Upper lobe of left lung (tissue), 6 donors: Measurements from ENCODE around the gene TM4SF20. TPM values are rescaled to one million over a fixed set of nuclear protein-coding genes. Genes with fewer than 3 reads are reported as not detected.

Source experiments
- ATAC-seq, 2 donors: fragments of 200-7000 bp; cut with Tn5 transposase; one replicate each; pipeline ENCODE4 v1.9.1; 2022; ENCODE audit warnings: mild to moderate bottlenecking in 2 of 2, moderate library complexity in 2 of 2; ENCODE audit not compliant: low FRiP score in 2 of 2
- DNase-seq, 2 donors: peaks; one replicate each; pipeline ENCODE4 v3.0.0-alpha.2; 2019 to 2020
- H3K27ac ChIP-seq, 4 donors: fragments of 200-600 bp; sonication (generic); one replicate each; pipeline ENCODE4 v1.5.1; 2016 to 2019
- H3K27me3 ChIP-seq, 4 donors: fragments of 200-600 bp; sonication (generic); one replicate each; pipeline ENCODE4 v1.5.1; 2017 to 2019
- H3K36me3 ChIP-seq, 4 donors: fragments of 200-600 bp; sonication (generic); one replicate each; pipeline ENCODE4 v1.5.1; 2016 to 2019
- H3K4me1 ChIP-seq, 4 donors: fragments of 200-600 bp; sonication (generic); one replicate each; pipeline ENCODE4 v1.5.1; 2018 to 2019
- H3K4me3 ChIP-seq, 4 donors: fragments of 200-600 bp; sonication (generic); one replicate each; pipeline ENCODE4 v1.5.1; 2017 to 2019; ENCODE audit warnings: mild to moderate bottlenecking in 2 of 4, moderate library complexity in 1 of 4
- H3K9me3 ChIP-seq, 4 donors: fragments of 200-600 bp; sonication (generic); one replicate each; pipeline ENCODE4 v1.5.1; 2018 to 2019
- EP300 ChIP-seq, 4 donors: sonication (generic); formaldehyde crosslinking; IDR thresholded peaks; one replicate each; pipeline ENCODE4 v1.5.1; 2017; ENCODE audit warnings: antibody characterized with exemption in 4 of 4, control low read depth in 2 of 4
- POLR2A ChIP-seq, 4 donors: fragments of 450-650 bp; IDR thresholded peaks; one replicate each; pipeline ENCODE4 v1.5.1; 2016 to 2017; ENCODE audit warnings: antibody characterized with exemption in 4 of 4, mild to moderate bottlenecking in 2 of 4
- POLR2AphosphoS5 ChIP-seq, 2 donors: sonication (generic); formaldehyde crosslinking; IDR thresholded peaks; one replicate each; pipeline ENCODE4 v1.5.1; 2017; ENCODE audit warnings: antibody characterized with exemption in 2 of 2
- WGBS, 2 donors: methylation state at CpG; one replicate each; pipeline ENCODE4 v1.1.5; 2017 to 2018; 5-methylcytosine and 5-hydroxymethylcytosine counted together
- total RNA-seq, 6 donors: library from RNA; depleted of rRNA in 4 of 6; stranded (reverse); fragments of >200 nt in 4 of 6; gene quantifications; one replicate each; pipeline versions ENCODE4 v1.1.0 to v1.2.1, GENCODE V29; 2016 to 2021
- TF ChIP-seq, protein P1 (sequence below), 6 experiments: fragments of 450-650 bp in 4 of 6; fragments of 200-600 bp in 2 of 6; sonication (generic) in 2 of 6; IDR thresholded peaks; one replicate each; pipeline ENCODE4 v1.5.1; 2016 to 2019; ENCODE audit warnings: antibody characterized with exemption in 6 of 6
- donor health status: DM: no; HTN: no; CAD: no; lungs with moderate emphysema.
- donor health status: DM: no; HTN: yes; CAD: no; lungs with severe emphysema.

TM4SF20 gene
- total RNA-seq, 6 donors from 2014 or later: not detected

GRCh38 chr2:227407591-227408151 lies 28.6 kb upstream of the TM4SF20 start:
- Histone ChIP-seq H3K9me3 (no peaks in the 10 kb centered on the region), H3K27ac (peak overlapping the region; percentile 65 to 75 (median 71)), H3K4me3 (no peak overlapping the region), H3K36me3 (no peaks in the 10 kb centered on the region), H3K4me1 (peaks cover 11 to 19% (median 18%) of the 10 kb centered on the region in 4 donors), H3K27me3 (no peaks in the 10 kb centered on the region)
- WGBS, 2 donors: 77% methylated on average over 16 of the region's 16 CpGs
- TF ChIP-seq POLR2A (IDR thresholded peaks at IDR 0.05): no peak
- peak; percentile 75 to 86 for TF ChIP-seq POLR2AphosphoS5 (IDR thresholded peaks at IDR 0.05)
- TF ChIP-seq, protein P1, sequence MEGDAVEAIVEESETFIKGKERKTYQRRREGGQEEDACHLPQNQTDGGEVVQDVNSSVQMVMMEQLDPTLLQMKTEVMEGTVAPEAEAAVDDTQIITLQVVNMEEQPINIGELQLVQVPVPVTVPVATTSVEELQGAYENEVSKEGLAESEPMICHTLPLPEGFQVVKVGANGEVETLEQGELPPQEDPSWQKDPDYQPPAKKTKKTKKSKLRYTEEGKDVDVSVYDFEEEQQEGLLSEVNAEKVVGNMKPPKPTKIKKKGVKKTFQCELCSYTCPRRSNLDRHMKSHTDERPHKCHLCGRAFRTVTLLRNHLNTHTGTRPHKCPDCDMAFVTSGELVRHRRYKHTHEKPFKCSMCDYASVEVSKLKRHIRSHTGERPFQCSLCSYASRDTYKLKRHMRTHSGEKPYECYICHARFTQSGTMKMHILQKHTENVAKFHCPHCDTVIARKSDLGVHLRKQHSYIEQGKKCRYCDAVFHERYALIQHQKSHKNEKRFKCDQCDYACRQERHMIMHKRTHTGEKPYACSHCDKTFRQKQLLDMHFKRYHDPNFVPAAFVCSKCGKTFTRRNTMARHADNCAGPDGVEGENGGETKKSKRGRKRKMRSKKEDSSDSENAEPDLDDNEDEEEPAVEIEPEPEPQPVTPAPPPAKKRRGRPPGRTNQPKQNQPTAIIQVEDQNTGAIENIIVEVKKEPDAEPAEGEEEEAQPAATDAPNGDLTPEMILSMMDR (IDR thresholded peaks at IDR 0.05): no peak
- peak in 2 of 4 donors; percentile 77 to 78 for TF ChIP-seq EP300 (IDR thresholded peaks at IDR 0.05)
- ATAC-seq (peak; percentile 69 to 71), DNase-seq (peak in 1 of 2 donors; percentile 83)

DNA sequence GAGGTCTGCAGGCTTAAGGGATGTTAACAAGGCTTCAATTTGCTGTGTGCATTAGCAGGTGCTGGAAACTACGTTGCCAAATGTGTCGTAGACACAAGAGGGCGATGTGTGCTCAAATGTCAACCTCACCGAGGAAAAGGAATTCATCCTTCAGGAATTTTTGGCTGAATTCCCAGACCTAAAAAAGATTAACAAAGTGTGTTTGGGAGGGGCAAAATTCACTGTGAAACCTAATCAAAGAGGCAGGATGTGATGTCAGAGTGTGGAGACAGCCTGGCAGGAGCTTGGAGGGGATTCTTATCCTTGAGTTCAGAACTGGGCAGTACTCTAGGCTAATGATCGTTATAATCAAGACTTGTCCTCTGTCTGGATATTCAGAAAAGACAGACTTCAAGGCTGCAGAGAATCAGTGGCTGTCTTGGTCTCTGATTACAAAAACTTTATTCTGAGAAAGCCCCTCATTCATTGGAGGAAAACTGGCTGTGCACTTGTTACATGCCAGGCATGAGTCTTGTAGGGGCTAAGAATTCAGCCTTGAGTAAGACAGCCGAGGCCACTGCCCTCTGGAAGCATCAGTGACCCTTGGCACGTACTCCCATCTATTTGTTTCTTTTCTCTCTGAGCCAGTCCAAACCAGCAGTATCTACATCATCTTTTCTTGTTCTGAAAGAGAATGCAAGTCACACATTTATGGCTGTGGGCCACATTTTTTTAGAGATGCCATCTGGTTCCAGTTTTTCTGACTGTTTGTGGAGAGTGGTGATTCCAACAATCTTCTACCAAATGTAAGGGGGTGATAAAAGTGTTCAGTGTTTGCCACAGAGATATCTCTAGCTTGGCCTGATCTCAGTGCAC lies 27.3 kb upstream of the TM4SF20 start:
- Histone ChIP-seq H3K4me1 (peaks cover 11 to 19% (median 18%) of the 10 kb centered on the region in 4 donors), H3K9me3 (no peaks in the 10 kb centered on the region), H3K36me3 (no peaks in the 10 kb centered on the region), H3K27ac (peak overlapping the region; percentile 65 to 75 (median 71)), H3K27me3 (no peaks in the 10 kb centered on the region), H3K4me3 (no peak overlapping the region)
- DNase-seq (peak in 1 of 2 donors; percentile 60), ATAC-seq (peak; percentile 79 to 83)
- 12 to 14% methylated on average over 5 to 7 of the region's 7 CpGs for WGBS, 2 donors
- TF ChIP-seq POLR2AphosphoS5 (IDR thresholded peaks at IDR 0.05): peak; percentile 14 to 72
- TF ChIP-seq EP300 (IDR thresholded peaks at IDR 0.05): peak in 1 of 4 donors; percentile 3
- TF ChIP-seq POLR2A (IDR thresholded peaks at IDR 0.05): peak in 1 of 4 donors; percentile 10
- TF ChIP-seq, protein P1 (IDR thresholded peaks at IDR 0.05): peak; percentile 48 to 74 (median 54)

DNA sequence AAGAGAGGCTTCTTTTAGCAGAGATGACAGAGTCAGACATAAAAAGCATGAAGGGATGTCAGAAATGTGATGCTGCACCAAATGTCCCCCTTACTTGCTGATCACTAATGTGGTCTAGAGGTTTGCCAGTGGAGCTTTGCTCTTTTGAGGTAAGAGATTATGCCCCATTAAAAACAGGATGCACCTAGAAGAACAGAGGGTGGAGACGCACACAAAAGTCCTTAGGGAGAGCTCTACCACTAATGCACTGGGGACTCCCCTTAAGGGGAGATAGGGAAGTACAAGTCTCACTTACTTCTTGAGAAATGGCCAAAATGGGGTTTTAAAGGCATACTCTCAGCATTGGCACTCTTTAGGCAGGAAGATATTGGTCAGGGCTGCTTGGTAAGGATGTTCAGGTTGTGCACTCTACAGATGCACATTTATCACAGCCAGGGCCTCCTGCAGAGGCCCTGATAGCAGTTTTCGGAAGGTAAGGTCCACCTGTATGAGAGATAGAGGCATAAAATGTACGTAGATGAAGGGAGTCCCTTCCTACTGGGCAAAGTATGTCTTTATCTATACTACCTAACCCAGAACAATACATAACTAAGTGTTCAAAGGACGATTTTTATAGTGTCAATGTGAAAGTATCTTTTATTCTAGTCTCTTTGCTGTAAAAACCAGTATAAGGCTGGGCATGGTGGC lies 25.6 kb upstream of the TM4SF20 start:
- no peak for ATAC-seq
- TF ChIP-seq POLR2AphosphoS5 (IDR thresholded peaks at IDR 0.05) (no peak), POLR2A (IDR thresholded peaks at IDR 0.05) (no peak), EP300 (IDR thresholded peaks at IDR 0.05) (no peak)
- TF ChIP-seq, protein P1 (IDR thresholded peaks at IDR 0.05): peak in 2 of 6 experiments; percentile 10 to 22
- Histone ChIP-seq H3K4me1 (peaks cover 11 to 19% (median 18%) of the 10 kb centered on the region in 4 donors), H3K9me3 (no peaks in the 10 kb centered on the region), H3K4me3 (no peak overlapping the region), H3K27ac (no peak overlapping the region), H3K27me3 (no peaks in the 10 kb centered on the region), H3K36me3 (no peaks in the 10 kb centered on the region)
- no peak for DNase-seq
- 83 to 84% methylated on average over 4 of the region's 4 CpGs for WGBS, 2 donors

GRCh38 chr2:227402959-227403358 lies 23.9 kb upstream of the TM4SF20 start:
- 55 to 59% methylated on average over 4 of the region's 4 CpGs for WGBS, 2 donors
- no peak for TF ChIP-seq POLR2AphosphoS5 (IDR thresholded peaks at IDR 0.05)
- TF ChIP-seq, protein P1 (IDR thresholded peaks at IDR 0.05): no peak
- no peak for TF ChIP-seq EP300 (IDR thresholded peaks at IDR 0.05)
- no peak for TF ChIP-seq POLR2A (IDR thresholded peaks at IDR 0.05)
- H3K4me3 ChIP-seq: no peak overlapping the region
- H3K9me3 ChIP-seq: no peaks in the 10 kb centered on the region
- ATAC-seq: no peak
- no peaks in the 10 kb centered on the region for H3K36me3 ChIP-seq
- no peak overlapping the region for H3K27ac ChIP-seq
- H3K27me3 ChIP-seq: no peaks in the 10 kb centered on the region
- peaks cover 11 to 19% (median 18%) of the 10 kb centered on the region in 4 donors for H3K4me1 ChIP-seq
- DNase-seq: no peak
